ENCODE measurements around the gene KIF13A. TPM values are rescaled to one million over a fixed set of nuclear protein-coding genes. Genes with fewer than 3 reads are reported as not detected.

KIF13A gene
- total RNA-seq = 10 to 100 TPM; 36.8 to 57.5 TPM

DNA sequence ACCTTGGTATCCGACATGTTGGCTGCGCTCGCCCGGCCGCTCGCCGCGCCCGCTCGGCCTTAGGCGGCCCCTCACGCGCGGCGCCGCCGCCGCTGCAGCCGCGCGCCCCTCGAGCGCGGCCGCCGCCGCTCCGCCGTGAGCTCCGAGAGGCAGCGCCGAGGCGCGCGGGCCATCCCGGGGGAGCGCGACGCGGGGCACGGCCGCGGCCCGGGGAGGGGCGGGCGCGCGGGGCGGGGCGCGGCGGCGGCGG, at the start of gene KIF13A:
KIF13A (minus strand) TSS at position 189 of the 250 bp plus-strand sequence; CDS start at position 17, 172 bp downstream.
- Histone ChIP-seq H3K9me3 (no peaks in the 10 kb centered on the region), H3K36me3 (no peaks in the 10 kb centered on the region), H3K4me1 (replicated peaks) (no peaks in the 10 kb centered on the region), H3K27ac (peak within 1 kb of the TSS; percentile 90 to 95), H3K4me3 (peak within 1 kb of the TSS; percentile 66 to 72), H3K27me3 (replicated peaks; ENCODE audit: insufficient read depth) (no peaks in the 10 kb centered on the region)
- WGBS = under 1% methylated on average over 19 of the region's 54 CpGs
- TF ChIP-seq POLR2AphosphoS5 (IDR thresholded peaks at IDR 0.05) (no peak), POLR2A (IDR thresholded peaks at IDR 0.05) (no peak)
- TF ChIP-seq, protein P1, sequence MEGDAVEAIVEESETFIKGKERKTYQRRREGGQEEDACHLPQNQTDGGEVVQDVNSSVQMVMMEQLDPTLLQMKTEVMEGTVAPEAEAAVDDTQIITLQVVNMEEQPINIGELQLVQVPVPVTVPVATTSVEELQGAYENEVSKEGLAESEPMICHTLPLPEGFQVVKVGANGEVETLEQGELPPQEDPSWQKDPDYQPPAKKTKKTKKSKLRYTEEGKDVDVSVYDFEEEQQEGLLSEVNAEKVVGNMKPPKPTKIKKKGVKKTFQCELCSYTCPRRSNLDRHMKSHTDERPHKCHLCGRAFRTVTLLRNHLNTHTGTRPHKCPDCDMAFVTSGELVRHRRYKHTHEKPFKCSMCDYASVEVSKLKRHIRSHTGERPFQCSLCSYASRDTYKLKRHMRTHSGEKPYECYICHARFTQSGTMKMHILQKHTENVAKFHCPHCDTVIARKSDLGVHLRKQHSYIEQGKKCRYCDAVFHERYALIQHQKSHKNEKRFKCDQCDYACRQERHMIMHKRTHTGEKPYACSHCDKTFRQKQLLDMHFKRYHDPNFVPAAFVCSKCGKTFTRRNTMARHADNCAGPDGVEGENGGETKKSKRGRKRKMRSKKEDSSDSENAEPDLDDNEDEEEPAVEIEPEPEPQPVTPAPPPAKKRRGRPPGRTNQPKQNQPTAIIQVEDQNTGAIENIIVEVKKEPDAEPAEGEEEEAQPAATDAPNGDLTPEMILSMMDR (IDR thresholded peaks at IDR 0.05) = no peak
- no peak for DNase-seq (ENCODE audit: low spot score)
- intact Hi-C loops (cut with DNase I) = loop anchor here (2.0 to 10.0 kb wide), 5 partner anchors 53 to 275 kb away; partner anchors contain the start of genes DEK and NHLRC1

DNA sequence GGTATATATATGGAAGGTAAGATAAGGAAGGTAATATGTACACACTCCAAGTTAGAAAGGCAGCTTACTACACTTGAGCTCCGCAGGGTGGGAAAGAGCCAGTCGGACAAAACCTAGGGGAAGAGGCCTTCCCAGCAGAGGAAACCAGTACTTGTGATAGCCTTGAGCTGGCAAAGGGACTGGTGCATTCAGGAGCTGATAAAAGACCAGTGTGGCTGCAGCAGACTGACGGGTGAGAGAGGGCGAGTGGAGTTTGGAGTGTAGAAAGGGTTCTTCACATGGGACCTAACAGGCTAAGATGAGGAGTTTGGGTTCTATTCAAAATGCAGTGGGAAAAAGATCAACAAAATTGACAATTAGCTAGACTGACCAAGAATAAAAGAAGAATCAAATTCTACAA, 49.3 kb upstream of the KIF13A start:
- Histone ChIP-seq H3K4me1 (replicated peaks) (no peaks in the 10 kb centered on the region), H3K9me3 (no peaks in the 10 kb centered on the region), H3K36me3 (no peaks in the 10 kb centered on the region), H3K27ac (no peak overlapping the region), H3K27me3 (replicated peaks; ENCODE audit: insufficient read depth) (no peaks in the 10 kb centered on the region), H3K4me3 (no peak overlapping the region)
- WGBS = over 99% methylated on average over 4 of the region's 4 CpGs
- intact Hi-C loops (cut with DNase I) = no loop called here
- TF ChIP-seq POLR2AphosphoS5 (IDR thresholded peaks at IDR 0.05) (no peak), POLR2A (IDR thresholded peaks at IDR 0.05) (no peak)
- TF ChIP-seq, protein P1 (IDR thresholded peaks at IDR 0.05) = no peak
- DNase-seq (ENCODE audit: low spot score) = no peak

DNA sequence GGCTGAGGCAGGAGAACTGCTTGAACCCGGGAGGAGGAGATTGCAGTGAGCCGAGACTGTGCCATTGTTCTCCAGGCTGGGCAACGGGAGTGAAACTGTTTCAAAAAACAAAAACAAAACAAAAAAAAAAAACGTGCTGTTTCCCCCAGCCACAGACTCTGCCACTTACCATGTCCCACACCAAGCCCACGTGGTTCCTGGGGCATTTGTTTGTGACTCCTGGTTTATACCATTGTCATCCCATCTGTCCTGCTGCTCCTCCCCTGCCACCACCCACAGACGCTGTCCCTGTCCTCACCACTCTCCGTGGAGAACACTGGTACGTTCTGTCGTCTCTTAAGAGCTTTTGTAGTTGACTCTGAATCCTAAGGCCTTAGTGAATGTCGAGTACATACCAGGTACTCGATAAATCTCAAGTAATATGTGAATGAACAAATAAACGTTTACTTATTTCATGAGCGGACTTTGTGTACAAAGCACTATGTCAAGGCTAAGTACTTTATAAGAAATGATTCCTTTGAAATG, 48.0 kb upstream of the KIF13A start:
- 52% methylated on average over 13 of the region's 13 CpGs for WGBS
- intact Hi-C loops (cut with DNase I) = no loop called here
- Histone ChIP-seq H3K4me3 (no peak overlapping the region), H3K27me3 (replicated peaks; ENCODE audit: insufficient read depth) (no peaks in the 10 kb centered on the region), H3K4me1 (replicated peaks) (no peaks in the 10 kb centered on the region), H3K27ac (no peak overlapping the region), H3K9me3 (no peaks in the 10 kb centered on the region), H3K36me3 (no peaks in the 10 kb centered on the region)
- TF ChIP-seq POLR2AphosphoS5 (IDR thresholded peaks at IDR 0.05) (no peak), POLR2A (IDR thresholded peaks at IDR 0.05) (no peak)
- TF ChIP-seq, protein P1 (IDR thresholded peaks at IDR 0.05) = no peak
- DNase-seq (ENCODE audit: low spot score) = no peak

DNA sequence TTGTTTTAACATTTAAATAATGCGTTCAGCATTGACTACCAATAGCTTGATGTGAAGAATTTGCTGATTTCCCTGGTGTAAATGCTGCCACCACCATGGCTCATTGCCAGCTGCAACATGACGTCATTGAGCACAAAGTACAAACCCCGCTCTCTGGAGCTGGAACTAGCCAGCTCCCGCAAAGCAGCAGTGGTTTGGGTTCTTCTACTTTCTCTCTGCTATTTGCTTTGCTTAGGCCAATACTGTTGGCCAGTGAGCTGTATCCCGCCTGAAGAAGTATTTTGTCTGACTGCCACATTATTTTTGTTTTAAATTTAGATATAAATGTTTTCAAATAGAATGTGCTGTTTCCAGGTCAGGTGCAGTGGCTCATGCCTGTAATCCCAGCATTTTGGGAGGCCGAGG, 47.4 kb upstream of the KIF13A start:
- WGBS = 86% methylated on average over 6 of the region's 6 CpGs
- TF ChIP-seq POLR2A (IDR thresholded peaks at IDR 0.05) = no peak
- no peak for TF ChIP-seq POLR2AphosphoS5 (IDR thresholded peaks at IDR 0.05)
- TF ChIP-seq, protein P1 (IDR thresholded peaks at IDR 0.05) = no peak
- Histone ChIP-seq H3K27ac (no peak overlapping the region), H3K27me3 (replicated peaks; ENCODE audit: insufficient read depth) (no peaks in the 10 kb centered on the region), H3K9me3 (no peaks in the 10 kb centered on the region), H3K4me3 (no peak overlapping the region), H3K36me3 (no peaks in the 10 kb centered on the region), H3K4me1 (replicated peaks) (no peaks in the 10 kb centered on the region)
- intact Hi-C loops (cut with DNase I) = no loop called here
- no peak for DNase-seq (ENCODE audit: low spot score)

DNA sequence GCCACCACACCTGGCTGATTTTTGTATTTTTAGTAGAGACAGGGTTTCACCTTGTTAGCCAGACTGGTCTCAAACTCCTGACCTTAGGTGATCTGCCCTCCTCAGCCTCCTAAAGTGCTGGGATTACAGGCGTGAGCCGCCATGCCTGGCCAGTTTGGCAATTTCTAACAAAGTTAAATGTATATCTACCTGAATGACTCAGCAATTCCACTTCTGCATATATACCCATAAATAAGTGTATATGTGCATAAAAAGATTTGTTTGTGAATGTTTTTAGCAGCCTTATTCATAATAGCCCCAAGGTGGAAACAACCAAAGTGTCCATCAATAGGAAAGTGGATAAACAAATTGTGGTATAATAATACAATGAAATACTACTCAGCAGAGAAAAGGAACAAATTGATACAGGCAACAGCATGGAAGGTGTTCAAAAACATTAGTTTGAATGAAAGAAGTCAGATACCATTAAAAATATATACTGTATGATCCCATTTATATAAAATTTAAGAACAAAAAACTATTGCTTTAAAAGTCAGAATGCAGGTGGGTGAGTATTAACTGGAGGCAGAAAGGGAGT, 44.3 kb upstream of the KIF13A start:
- H3K4me3 ChIP-seq = no peak overlapping the region
- WGBS = 97% methylated on average over 2 of the region's 2 CpGs
- H3K27ac ChIP-seq = no peak overlapping the region
- no peaks in the 10 kb centered on the region for H3K27me3 ChIP-seq (replicated peaks; ENCODE audit: insufficient read depth)
- no peaks in the 10 kb centered on the region for H3K9me3 ChIP-seq
- intact Hi-C loops (cut with DNase I) = no loop called here
- TF ChIP-seq POLR2AphosphoS5 (IDR thresholded peaks at IDR 0.05) = no peak
- no peak for TF ChIP-seq POLR2A (IDR thresholded peaks at IDR 0.05)
- H3K4me1 ChIP-seq (replicated peaks) = no peaks in the 10 kb centered on the region
- H3K36me3 ChIP-seq = no peaks in the 10 kb centered on the region
- DNase-seq (ENCODE audit: low spot score) = no peak

Data from prostate gland (tissue), 2 donors.